Endometrial microvascular endothelial cells (primary cell): Measurements from ENCODE around the gene NVL. TPM values are rescaled to one million over a fixed set of nuclear protein-coding genes. Genes with fewer than 3 reads are reported as not detected.

ENCODE experiments used
- in situ Hi-C: cut with HindIII; loops from 2 replicates; pipeline ENCODE4 v1.10.0; 2017; ENCODE audit warnings: low sequenced_read_pairs, low pct_unique_long_range_greater_than_20kb; ENCODE audit errors: inconsistent ontology term
- total RNA-seq: library from RNA; depleted of rRNA; stranded (reverse); fragments of >200 nt; gene quantifications from one replicate; pipeline ENCODE4 v1.2.3, GENCODE V29; 2015; ENCODE audit errors: inconsistent ontology term

NVL gene
- total RNA-seq, 1 donor from 2014 or later = 33.8 TPM

GRCh38 chr1:224182057-224182865 lies 147.7 kb downstream of the NVL start:
- in situ Hi-C loops = no loop called here

DNA sequence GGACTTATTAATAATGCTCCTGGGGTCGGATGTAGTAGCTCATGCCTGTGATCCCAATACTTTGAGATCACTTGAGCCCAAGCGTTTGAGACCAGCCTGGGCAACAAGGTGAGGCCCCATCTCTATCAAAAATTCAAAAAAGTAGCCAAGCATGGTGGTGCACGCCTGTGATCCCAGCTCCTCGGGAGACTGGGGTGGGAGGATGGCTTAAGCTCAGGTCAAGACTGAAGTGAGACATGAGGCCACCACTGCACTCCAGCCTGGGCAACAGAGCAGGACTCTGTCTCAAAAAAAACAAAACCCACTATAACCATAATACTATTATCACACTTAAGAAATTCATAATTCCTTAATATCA lies 148.5 kb downstream of the NVL start:
- in situ Hi-C loops = no loop called here

- in situ Hi-C loops = no loop called here
These were observed 149.1 kb downstream of the NVL start for GRCh38 chr1:224180783-224181452.

GRCh38 chr1:224178894-224179293 lies 151.1 kb downstream of the NVL start:
- in situ Hi-C loops = no loop called here

DNA sequence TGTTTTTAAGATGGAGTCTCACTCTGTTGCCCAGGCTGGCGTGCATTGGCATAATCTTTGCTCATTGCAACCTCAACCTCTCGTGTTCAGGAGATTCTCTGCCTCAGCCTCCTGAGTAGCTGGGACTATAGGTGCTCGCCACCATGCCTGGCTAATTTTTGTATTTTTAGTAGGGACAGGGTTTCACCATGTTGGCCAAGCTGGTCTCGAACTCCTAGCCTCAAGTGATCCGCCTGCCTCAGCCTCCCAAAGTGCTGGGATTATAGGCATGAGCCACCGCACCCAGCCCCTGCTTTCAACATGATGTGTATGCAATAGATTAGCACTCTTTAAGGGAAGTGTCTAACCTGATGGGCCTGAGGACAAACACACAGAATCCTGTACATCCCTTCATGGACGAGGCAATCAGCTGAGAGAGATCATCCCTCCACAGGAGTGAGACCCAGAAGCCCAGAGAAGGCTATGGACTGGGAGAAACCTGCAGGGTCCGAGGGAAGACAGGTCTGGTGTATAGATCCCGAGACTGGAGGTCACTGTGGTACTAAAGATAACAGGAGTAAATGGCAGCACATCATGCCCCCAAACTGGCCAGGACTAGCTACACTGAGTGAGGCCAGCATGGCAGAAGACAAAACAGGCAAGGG lies 152.5 kb downstream of the NVL start:
- in situ Hi-C loops = no loop called here

Other genes starting within 250 kb of the NVL start
- 40.0 TPM for gene FBXO28, start 216.1 kb downstream of the NVL start, total RNA-seq
- gene DEGS1, start 146.9 kb downstream of the NVL start, total RNA-seq = 190 TPM
- gene CNIH4, start 26.7 kb upstream of the NVL start, total RNA-seq = 53.8 TPM
- 38.7 TPM for gene WDR26, start 104.6 kb upstream of the NVL start, total RNA-seq